ENCODE measurements around the gene ANO6. TPM values are rescaled to one million over a fixed set of nuclear protein-coding genes. Genes with fewer than 3 reads are reported as not detected.

The ANO6 gene
- total RNA-seq, 2 donors from 2014 or later, result 13.2 to 21.2 TPM

DNA sequence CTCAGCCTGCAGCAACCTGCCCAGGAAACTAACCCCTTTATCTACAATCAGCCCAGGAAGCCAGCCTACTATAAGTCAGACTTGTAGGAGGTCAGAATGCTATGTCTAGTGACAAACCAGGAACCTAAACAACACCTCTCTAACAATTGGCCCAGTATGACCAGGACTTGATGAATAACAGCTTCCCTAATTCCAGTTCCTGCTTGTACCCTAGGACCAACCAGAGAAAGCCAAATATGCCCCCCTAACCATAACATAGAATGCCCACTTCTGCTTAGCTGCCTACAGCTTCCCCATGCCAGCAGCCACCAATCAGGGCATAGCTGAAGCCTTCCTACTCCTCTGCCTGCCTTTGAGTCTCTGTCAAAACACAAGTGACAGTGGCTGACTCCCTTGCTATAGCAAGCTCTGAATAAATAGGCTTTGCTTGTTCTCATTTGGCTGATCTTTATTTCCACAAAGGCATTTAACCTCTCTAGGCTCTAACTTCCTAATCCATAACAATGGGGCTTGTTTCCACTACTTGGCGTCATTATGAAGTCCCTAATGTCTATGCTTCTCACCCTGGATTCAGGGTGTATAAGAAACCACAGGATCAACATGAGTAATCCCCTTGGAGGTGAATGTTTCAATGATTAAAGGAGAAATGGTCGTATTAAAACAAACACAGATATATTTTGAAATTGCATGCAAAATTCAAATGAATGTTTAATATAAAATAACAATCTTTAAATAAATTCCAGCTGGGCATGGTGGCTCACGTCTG is 220.2 kb downstream of the ANO6 start:
- TF ChIP-seq, protein P1, sequence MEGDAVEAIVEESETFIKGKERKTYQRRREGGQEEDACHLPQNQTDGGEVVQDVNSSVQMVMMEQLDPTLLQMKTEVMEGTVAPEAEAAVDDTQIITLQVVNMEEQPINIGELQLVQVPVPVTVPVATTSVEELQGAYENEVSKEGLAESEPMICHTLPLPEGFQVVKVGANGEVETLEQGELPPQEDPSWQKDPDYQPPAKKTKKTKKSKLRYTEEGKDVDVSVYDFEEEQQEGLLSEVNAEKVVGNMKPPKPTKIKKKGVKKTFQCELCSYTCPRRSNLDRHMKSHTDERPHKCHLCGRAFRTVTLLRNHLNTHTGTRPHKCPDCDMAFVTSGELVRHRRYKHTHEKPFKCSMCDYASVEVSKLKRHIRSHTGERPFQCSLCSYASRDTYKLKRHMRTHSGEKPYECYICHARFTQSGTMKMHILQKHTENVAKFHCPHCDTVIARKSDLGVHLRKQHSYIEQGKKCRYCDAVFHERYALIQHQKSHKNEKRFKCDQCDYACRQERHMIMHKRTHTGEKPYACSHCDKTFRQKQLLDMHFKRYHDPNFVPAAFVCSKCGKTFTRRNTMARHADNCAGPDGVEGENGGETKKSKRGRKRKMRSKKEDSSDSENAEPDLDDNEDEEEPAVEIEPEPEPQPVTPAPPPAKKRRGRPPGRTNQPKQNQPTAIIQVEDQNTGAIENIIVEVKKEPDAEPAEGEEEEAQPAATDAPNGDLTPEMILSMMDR (IDR thresholded peaks at IDR 0.05), result no peak
- Histone ChIP-seq H3K9me3 (no peaks in the 10 kb centered on the region), H3K27me3 (no peaks in the 10 kb centered on the region), H3K4me1 (no peaks in the 10 kb centered on the region), H3K27ac (no peak overlapping the region), H3K4me3 (no peak overlapping the region), H3K9ac (ENCODE audit: low read depth in 2 of 2, low read length in 2 of 2) (no peak overlapping the region), H3K36me3 (no peaks in the 10 kb centered on the region)
- DNase-seq, result no peak
- intact Hi-C loops (cut with DNase I), result no loop called here

DNA sequence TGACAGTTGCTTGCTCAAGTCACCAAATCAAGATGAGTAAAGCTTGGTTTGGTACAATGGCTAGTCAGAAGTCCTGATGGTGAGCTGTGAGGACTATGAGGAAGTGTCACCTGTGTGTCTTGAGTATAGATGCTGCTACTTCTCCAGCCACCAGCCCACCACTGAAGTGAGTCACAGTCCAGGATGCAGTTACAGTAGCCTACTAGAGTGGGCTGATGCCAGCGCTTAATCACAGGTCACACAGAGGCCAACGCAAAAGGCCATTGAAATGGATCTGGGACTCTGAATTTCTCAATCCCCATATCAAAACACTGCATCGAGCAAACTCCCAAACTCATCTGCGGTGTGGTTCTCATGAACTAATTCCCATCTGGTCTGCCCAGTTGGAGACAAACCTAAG is 223.1 kb downstream of the ANO6 start:
- Histone ChIP-seq H3K27ac (no peak overlapping the region), H3K9ac (ENCODE audit: low read depth in 2 of 2, low read length in 2 of 2) (no peak overlapping the region), H3K27me3 (no peaks in the 10 kb centered on the region), H3K4me3 (no peak overlapping the region), H3K36me3 (no peaks in the 10 kb centered on the region), H3K9me3 (no peaks in the 10 kb centered on the region), H3K4me1 (no peaks in the 10 kb centered on the region)
- DNase-seq, result no peak
- TF ChIP-seq, protein P1 (IDR thresholded peaks at IDR 0.05), result no peak
- intact Hi-C loops (cut with DNase I), result no loop called here

DNA sequence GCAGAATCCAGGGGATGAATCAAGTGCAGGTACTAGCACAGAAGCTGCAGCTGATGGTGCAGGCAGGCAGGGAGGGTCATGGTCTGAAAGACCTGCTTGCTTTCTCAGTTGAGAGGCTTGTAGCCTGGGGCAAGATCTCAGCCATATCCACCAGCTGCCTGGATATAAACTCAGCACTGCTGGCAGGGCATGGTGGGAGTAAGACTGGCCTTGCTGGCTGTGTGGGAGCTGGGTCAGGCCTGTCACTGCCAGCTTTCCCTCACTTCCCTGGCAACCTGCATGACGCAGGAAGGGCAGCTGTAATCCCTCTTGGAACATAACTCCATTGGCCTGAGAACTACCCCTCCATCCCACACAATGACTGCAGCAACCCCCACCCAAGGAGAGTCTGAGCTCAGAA is 230.1 kb downstream of the ANO6 start:
- no peaks in the 10 kb centered on the region for H3K27me3 ChIP-seq
- H3K9me3 ChIP-seq, result no peaks in the 10 kb centered on the region
- no peaks in the 10 kb centered on the region for H3K36me3 ChIP-seq
- H3K4me3 ChIP-seq, result no peak overlapping the region
- DNase-seq, result no peak
- no peak overlapping the region for H3K27ac ChIP-seq
- intact Hi-C loops (cut with DNase I), result no loop called here
- no peak overlapping the region for H3K9ac ChIP-seq (ENCODE audit: low read depth in 2 of 2, low read length in 2 of 2)
- no peaks in the 10 kb centered on the region for H3K4me1 ChIP-seq
- TF ChIP-seq, protein P1 (IDR thresholded peaks at IDR 0.05), result no peak

DNA sequence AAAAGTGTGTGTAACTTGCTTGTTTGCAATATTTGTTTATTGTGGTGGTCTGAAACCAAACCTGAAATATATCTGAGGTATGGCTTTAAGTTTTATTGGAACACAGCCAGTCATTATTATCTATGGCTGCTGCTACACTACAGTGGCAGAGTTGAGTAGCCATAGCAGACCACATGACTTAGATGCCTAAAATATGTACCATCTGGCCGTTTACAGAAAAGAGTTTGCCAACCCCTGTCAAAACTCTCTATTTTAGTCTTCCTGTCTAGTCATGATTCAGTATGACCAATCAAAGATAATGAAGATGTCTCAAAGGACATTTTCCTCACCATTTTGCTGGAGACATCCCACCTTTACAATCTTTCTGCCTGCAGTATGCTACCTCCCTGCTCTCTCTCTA is 242.3 kb downstream of the ANO6 start:
- no peak for DNase-seq
- intact Hi-C loops (cut with DNase I), result no loop called here
- Histone ChIP-seq H3K9ac (ENCODE audit: low read depth in 2 of 2, low read length in 2 of 2) (no peak overlapping the region), H3K27me3 (no peaks in the 10 kb centered on the region), H3K9me3 (no peaks in the 10 kb centered on the region), H3K4me1 (no peaks in the 10 kb centered on the region), H3K4me3 (no peak overlapping the region), H3K27ac (no peak overlapping the region), H3K36me3 (no peaks in the 10 kb centered on the region)
- TF ChIP-seq, protein P1 (IDR thresholded peaks at IDR 0.05), result no peak

DNA sequence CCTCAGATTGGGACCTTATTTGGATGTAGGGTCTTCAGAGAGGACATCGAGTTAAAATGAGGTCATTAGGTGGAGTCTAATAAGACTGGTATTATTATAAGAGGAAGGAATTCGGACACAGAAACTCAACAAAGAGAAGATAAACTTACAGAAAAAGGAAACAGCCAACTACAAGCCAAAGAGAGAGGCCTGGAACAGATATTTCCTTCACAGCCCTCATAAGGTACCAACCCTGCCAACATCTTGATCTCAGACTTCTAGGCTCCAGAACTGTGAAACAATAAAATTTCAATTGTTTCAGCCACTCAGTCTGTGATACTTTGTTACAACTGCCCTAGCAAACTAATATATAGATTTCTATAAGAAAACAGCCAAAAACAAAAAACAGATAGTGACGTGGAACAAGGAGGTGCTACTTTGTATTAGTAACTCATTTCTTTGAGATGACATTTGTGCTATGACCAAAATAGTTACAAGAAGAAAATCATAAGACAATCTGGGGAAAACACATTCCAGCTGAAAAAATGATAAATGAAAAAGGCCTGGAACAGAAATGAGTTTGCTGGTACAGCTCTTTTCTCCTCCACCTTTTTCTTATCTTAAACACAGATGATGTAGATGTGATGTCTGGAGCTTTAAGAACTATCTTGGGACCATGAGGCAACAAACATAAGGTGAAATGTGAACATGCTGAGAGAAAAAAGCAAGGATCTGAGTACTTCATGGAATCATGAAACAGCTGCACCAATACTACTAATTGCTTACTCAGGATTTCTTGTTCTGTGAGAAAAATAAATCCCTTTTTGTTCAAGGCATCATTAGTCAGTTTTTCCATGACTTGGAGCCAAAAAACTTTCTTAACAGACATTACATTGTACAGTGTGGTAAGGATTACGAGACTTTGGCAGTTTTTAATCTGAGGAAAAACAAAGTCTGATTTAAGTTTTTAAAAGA is 243.2 kb downstream of the ANO6 start:
- no peaks in the 10 kb centered on the region for H3K9me3 ChIP-seq
- H3K36me3 ChIP-seq, result no peaks in the 10 kb centered on the region
- DNase-seq, result no peak
- intact Hi-C loops (cut with DNase I), result no loop called here
- no peaks in the 10 kb centered on the region for H3K4me1 ChIP-seq
- no peak overlapping the region for H3K9ac ChIP-seq (ENCODE audit: low read depth in 2 of 2, low read length in 2 of 2)
- H3K27me3 ChIP-seq, result no peaks in the 10 kb centered on the region
- TF ChIP-seq, protein P1 (IDR thresholded peaks at IDR 0.05), result no peak
- no peak overlapping the region for H3K4me3 ChIP-seq
- H3K27ac ChIP-seq, result no peak overlapping the region
